Choroid plexus epithelial cell (primary cell): Measurements from ENCODE around the gene DEFB126.
"Not testable (repeated sequence)": the region's sequence is repeated elsewhere in the genome, so short reads cannot be mapped to it uniquely, and the experiment has no call there.

ENCODE experiments used
- DNase-seq: peaks from one replicate; pipeline ENCODE4 v3.0.0-alpha.2; 2010; ENCODE audit warnings: low read depth
- H3K4me3 ChIP-seq: 2 replicates; pipeline ENCODE4 v1.5.1; 2011; ENCODE audit warnings: low read depth, mild to moderate bottlenecking, control low read depth, low read length, moderate library complexity
- TF ChIP-seq, protein P1 (sequence below): conservative IDR thresholded peaks from 2 replicates; pipeline ENCODE4 v1.5.1; 2011; ENCODE audit warnings: low read depth, mild to moderate bottlenecking, control low read depth, inconsistent platforms, low read length, moderate library complexity

The DEFB126 gene

DNA sequence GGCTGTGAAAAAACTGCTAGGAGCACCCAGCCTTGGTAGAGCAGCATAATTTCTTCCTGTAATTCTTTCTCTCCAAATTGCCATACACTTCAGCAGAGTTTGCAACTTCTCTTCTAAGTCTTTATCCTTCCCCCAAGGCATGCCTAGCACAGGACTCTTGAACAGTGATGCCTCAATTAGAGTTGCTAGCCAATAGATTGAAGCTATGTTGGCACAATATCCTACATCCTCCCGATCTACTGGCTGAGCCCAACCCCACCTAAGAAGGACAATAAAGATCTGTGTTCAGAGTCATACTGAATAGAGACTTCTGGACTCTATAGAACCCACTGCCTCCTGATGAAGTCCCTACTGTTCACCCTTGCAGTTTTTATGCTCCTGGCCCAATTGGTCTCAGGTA, at the start of gene DEFB126:
Gene DEFB126 (plus strand): TSS at position 301 of the 400 bp plus-strand sequence. CDS start 39 bp downstream, at position 340.
- TF ChIP-seq, protein P1, sequence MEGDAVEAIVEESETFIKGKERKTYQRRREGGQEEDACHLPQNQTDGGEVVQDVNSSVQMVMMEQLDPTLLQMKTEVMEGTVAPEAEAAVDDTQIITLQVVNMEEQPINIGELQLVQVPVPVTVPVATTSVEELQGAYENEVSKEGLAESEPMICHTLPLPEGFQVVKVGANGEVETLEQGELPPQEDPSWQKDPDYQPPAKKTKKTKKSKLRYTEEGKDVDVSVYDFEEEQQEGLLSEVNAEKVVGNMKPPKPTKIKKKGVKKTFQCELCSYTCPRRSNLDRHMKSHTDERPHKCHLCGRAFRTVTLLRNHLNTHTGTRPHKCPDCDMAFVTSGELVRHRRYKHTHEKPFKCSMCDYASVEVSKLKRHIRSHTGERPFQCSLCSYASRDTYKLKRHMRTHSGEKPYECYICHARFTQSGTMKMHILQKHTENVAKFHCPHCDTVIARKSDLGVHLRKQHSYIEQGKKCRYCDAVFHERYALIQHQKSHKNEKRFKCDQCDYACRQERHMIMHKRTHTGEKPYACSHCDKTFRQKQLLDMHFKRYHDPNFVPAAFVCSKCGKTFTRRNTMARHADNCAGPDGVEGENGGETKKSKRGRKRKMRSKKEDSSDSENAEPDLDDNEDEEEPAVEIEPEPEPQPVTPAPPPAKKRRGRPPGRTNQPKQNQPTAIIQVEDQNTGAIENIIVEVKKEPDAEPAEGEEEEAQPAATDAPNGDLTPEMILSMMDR, result no peak
- H3K4me3 ChIP-seq, result no peak within 1 kb of the TSS
- DNase-seq, result no peak

GRCh38 chr20:93641-94040, 48.7 kb upstream of the DEFB126 start:
- no peak overlapping the region for H3K4me3 ChIP-seq
- DNase-seq, result no peak
- TF ChIP-seq, protein P1, result no peak

GRCh38 chr20:95215-95614, 47.2 kb upstream of the DEFB126 start:
- TF ChIP-seq, protein P1, result no peak
- H3K4me3 ChIP-seq, result no peak overlapping the region
- no peak for DNase-seq

- not testable (repeated sequence) for H3K4me3 ChIP-seq, DNase-seq
These were observed 44.7 kb upstream of the DEFB126 start for GRCh38 chr20:97691-98090.

GRCh38 chr20:101975-102374, 40.4 kb upstream of the DEFB126 start:
- H3K4me3 ChIP-seq, result no peak overlapping the region
- TF ChIP-seq, protein P1, result no peak
- no peak for DNase-seq

DNA sequence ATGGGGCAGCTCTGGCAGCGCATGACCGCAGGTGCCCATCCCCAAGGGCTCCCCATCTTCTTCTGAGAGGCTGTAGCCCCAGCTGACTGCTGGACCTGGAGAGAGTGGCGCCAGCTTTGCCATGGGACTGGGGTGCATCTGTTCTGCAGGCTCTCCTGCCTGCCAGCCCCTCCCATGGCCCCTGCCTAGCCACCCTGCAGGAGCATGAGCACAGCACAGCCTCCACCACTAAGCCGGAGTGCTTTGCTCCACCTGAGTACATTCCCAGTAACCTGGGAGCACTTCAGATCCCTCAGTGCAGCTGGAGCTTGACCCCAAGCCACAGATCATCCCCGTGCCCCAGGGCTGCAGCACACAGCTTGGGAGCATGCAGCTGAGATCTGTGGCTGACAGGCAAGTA, 38.9 kb upstream of the DEFB126 start:
- TF ChIP-seq, protein P1, result no peak
- DNase-seq, result no peak

GRCh38 chr20:112396-112795, 30.0 kb upstream of the DEFB126 start:
- DNase-seq, result no peak
- TF ChIP-seq, protein P1, result no peak
- no peak overlapping the region for H3K4me3 ChIP-seq

More for the DNA sequence above, 38.9 kb upstream of the DEFB126 start:
- H3K4me3 ChIP-seq, result no peak overlapping the region

- TF ChIP-seq, protein P1, result no peak
- H3K4me3 ChIP-seq, result no peak overlapping the region
These were observed 24.9 kb upstream of the DEFB126 start for GRCh38 chr20:117518-117917.

GRCh38 chr20:129786-130323, 12.5 kb upstream of the DEFB126 start:
- DNase-seq, H3K4me3 ChIP-seq: not testable (repeated sequence)

More at GRCh38 chr20:117518-117917, 24.9 kb upstream of the DEFB126 start:
- no peak for DNase-seq
